ENCODE results near the gene ZCCHC18.

- TF ChIP-seq CTCF (IDR thresholded peaks at IDR 0.05) (no peak), POLR2AphosphoS5 (IDR thresholded peaks at IDR 0.05) (no peak), EP300 (IDR thresholded peaks at IDR 0.05) (no peak)
These were observed 28.3 kb upstream of the ZCCHC18 start for GRCh38 chrX:104084063-104084462.

All from stomach (tissue), 4 donors.